IPS DF 6.9 (cell line): Measurements from ENCODE around the gene TRAPPC2L.

Experiments
- DNase-seq: peaks from one replicate; pipeline ENCODE4 v3.0.0-alpha.2; 2013; ENCODE audit warnings: low read depth, low spot score
- H3K27ac ChIP-seq: one replicate; pipeline ENCODE4 v1.5.1; 2013; ENCODE audit warnings: low read length, control low read depth
- H3K27me3 ChIP-seq: 2 replicates; pipeline ENCODE4 v1.6.1; 2013; ENCODE audit warnings: mild to moderate bottlenecking, low read length; ENCODE audit not compliant: control insufficient read depth, insufficient read depth
- H3K36me3 ChIP-seq: 2 replicates; pipeline ENCODE4 v1.6.1; 2013; ENCODE audit warnings: low read length; ENCODE audit not compliant: control insufficient read depth, insufficient read depth
- H3K4me1 ChIP-seq: 2 replicates; pipeline ENCODE4 v1.6.1; 2013; ENCODE audit warnings: low read length; ENCODE audit not compliant: control insufficient read depth, insufficient read depth
- H3K4me3 ChIP-seq: 2 replicates; pipeline ENCODE4 v1.5.1; 2013; ENCODE audit warnings: mild to moderate bottlenecking, low read length
- H3K9me3 ChIP-seq: 2 replicates; pipeline ENCODE4 v1.6.1; 2013; ENCODE audit warnings: low read length, inconsistent platforms; ENCODE audit not compliant: control insufficient read depth, insufficient read depth
- WGBS: extraction: QIAGEN DNeasy Blood & Tissue Kit; methylation state at CpG from one replicate; pipeline ENCODE4 v1.1.7; 2013; ENCODE audit warnings: mixed read lengths, missing lambda C conversion rate; ENCODE audit not compliant: insufficient read length, insufficient coverage; 5-methylcytosine and 5-hydroxymethylcytosine counted together

TRAPPC2L gene

GRCh38 chr16:88878356-88878755 lies 21.4 kb downstream of the TRAPPC2L start:
- DNase-seq = no peak
- Histone ChIP-seq H3K4me3 (no peak overlapping the region), H3K9me3 (no peaks in the 10 kb centered on the region), H3K4me1 (peaks cover 2% of the 10 kb centered on the region; the same call in 1 of the 2 replicates), H3K36me3 (no peaks in the 10 kb centered on the region; the same call in 1 of the 2 replicates), H3K27me3 (no peaks in the 10 kb centered on the region), H3K27ac (no peak overlapping the region)
- no CpG with 5 or more reads among the region's 20 CpGs for WGBS

- Histone ChIP-seq H3K4me3 (no peak overlapping the region), H3K27ac (no peak overlapping the region), H3K9me3 (no peaks in the 10 kb centered on the region), H3K4me1 (peaks cover 2% of the 10 kb centered on the region; the same call in 1 of the 2 replicates), H3K27me3 (no peaks in the 10 kb centered on the region), H3K36me3 (no peaks in the 10 kb centered on the region; the same call in 1 of the 2 replicates)
- no peak for DNase-seq
- WGBS = no CpG with 5 or more reads among the region's 45 CpGs
Observed at GRCh38 chr16:88878967-88879787, 22.2 kb downstream of the TRAPPC2L start.

DNA sequence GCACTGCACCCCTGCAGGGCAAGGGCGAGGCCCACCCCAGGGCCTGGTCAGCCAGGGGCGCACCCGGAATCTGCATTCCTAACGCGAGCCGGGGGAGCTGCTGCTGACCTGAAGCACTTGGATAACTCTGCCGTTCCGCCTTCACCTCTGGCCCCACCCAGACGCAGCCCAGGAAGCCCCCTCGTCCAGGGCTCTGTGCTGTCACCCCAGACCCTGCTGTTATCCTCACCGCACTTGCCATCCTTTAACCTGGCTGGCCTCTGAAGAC lies 22.8 kb downstream of the TRAPPC2L start:
- no peaks in the 10 kb centered on the region; the same call in 1 of the 2 replicates for H3K36me3 ChIP-seq
- H3K27ac ChIP-seq = no peak overlapping the region
- no peak overlapping the region for H3K4me3 ChIP-seq
- no peaks in the 10 kb centered on the region for H3K9me3 ChIP-seq
- no peaks in the 10 kb centered on the region for H3K27me3 ChIP-seq
- no peak for DNase-seq
- no CpG with 5 or more reads among the region's 11 CpGs for WGBS
- peaks cover 2% of the 10 kb centered on the region; the same call in 1 of the 2 replicates for H3K4me1 ChIP-seq

DNA sequence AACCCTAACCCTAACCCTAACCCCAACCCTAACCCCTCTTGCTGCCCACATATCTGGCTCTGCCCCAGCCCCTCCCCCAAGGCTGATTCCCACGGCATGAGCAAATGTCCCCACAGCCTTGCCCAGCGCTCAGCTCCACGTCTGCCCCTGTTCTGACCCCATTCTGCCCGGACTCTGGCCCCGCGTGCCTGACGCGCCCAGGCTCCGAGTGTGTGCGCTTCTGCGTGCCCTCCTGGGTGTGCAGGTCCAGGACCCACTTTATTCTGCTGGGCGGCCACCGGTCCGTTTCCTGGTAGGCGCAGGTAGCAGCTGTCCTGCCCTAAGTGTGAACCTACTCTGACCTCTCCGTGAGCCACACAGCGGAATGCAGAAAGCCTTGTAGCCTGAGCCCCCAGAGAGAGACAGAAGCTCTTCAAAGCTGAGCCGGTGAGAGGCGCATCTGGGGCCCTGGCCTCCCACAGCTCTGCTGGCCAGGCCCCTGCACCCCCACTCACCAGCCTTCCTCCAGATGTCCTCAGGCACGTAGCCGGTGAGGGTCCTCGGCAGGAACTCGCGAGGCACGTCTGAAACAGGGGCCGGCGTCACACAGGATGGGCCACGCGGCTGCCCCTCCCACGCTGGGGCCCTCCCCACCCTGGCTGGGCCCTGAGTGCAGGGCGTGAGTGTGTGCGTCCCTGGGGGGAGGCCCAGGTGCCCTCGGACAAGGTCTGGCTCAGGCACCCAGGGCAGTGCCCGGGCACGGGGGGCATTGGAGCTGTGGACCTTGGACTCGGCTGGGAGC lies 23.5 kb downstream of the TRAPPC2L start:
- Histone ChIP-seq H3K36me3 (no peaks in the 10 kb centered on the region), H3K4me1 (peaks cover 2% of the 10 kb centered on the region; the same call in 1 of the 2 replicates), H3K27ac (no peak overlapping the region), H3K27me3 (no peaks in the 10 kb centered on the region), H3K9me3 (no peaks in the 10 kb centered on the region), H3K4me3 (no peak overlapping the region)
- DNase-seq = no peak
- WGBS = no CpG with 5 or more reads among the region's 36 CpGs

- Histone ChIP-seq H3K4me1 (peaks cover 2% of the 10 kb centered on the region; the same call in 1 of the 2 replicates), H3K27ac (no peak overlapping the region), H3K36me3 (no peaks in the 10 kb centered on the region), H3K27me3 (no peaks in the 10 kb centered on the region), H3K4me3 (no peak overlapping the region; the same call in 1 of the 2 replicates), H3K9me3 (no peaks in the 10 kb centered on the region)
- WGBS = no CpG with 5 or more reads among the region's 46 CpGs
- no peak for DNase-seq
Observed at GRCh38 chr16:88881007-88881615, 24.2 kb downstream of the TRAPPC2L start.

DNA sequence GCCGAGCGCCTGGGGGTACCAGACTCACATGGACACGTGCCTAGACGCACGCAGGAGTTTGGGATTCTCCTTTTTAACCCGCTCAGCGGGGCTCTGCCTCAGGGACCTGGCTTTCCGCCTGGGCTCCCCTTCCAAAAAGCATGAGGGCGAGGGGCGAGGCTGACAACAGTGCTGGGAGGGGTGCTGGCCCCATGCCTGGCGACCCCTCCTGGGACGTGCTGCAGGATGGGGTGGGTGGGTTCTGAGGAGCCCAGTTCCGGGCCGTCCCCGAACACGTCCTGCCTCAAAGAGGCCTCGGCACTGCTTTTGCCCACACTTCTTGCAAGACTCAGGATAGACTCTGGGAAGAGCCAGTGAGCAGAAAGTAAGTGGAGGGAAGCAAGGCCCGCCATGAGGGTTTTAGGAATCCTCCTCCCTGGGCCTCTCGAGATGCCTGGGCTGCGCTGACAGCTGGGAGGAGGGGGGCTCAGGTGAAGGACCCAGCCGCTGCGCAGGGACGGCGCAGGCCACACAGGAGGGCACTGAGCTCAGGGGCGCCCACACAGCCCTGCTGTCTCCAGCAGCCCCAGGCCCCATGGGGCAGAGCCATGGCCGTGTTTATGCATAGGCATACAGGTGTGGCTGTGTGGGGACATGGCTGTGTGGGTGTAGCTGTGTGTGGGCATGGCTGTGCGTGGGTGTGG lies 24.9 kb downstream of the TRAPPC2L start:
- H3K27ac ChIP-seq = no peak overlapping the region

GRCh38 chr16:88882358-88883030 lies 25.6 kb downstream of the TRAPPC2L start:
- Histone ChIP-seq H3K9me3 (no peaks in the 10 kb centered on the region), H3K4me3 (no peak overlapping the region), H3K27ac (no peak overlapping the region), H3K36me3 (no peaks in the 10 kb centered on the region), H3K27me3 (no peaks in the 10 kb centered on the region), H3K4me1 (peaks cover 2% of the 10 kb centered on the region; the same call in 1 of the 2 replicates)
- no CpG with 5 or more reads among the region's 26 CpGs for WGBS
- DNase-seq = no peak

More for the DNA sequence above, 24.9 kb downstream of the TRAPPC2L start:
- Histone ChIP-seq H3K4me1 (peaks cover 2% of the 10 kb centered on the region; the same call in 1 of the 2 replicates), H3K36me3 (no peaks in the 10 kb centered on the region), H3K4me3 (no peak overlapping the region), H3K9me3 (no peaks in the 10 kb centered on the region), H3K27me3 (no peaks in the 10 kb centered on the region)
- no peak for DNase-seq
- WGBS = no CpG with 5 or more reads among the region's 27 CpGs

- no CpG with 5 or more reads among the region's 49 CpGs for WGBS
- no peak for DNase-seq
- no peaks in the 10 kb centered on the region for H3K9me3 ChIP-seq
Observed at GRCh38 chr16:88883117-88883895, 26.4 kb downstream of the TRAPPC2L start.

DNA sequence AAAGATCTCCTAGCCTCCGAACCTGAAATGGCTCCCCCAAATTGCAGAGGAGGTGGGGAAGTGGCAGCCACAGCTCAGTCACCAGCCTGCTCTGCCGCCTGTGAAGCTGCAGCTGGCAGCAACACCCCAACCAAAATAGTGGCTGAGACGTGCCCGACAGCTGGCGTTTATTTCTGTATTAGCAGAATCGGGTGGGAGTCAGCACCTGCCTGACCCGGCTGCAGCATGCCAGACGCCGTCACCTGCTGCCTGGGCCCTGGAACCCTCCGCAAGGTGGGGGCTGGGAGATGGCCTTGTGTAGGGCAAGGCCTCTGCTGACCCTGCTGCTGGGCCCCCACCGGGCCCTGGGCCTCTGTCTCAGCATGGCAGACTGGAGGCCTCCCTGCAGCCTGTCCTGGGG lies 27.0 kb downstream of the TRAPPC2L start:
- no CpG with 5 or more reads among the region's 11 CpGs for WGBS
- H3K4me1 ChIP-seq = peaks cover 3% of the 10 kb centered on the region; the same call in 1 of the 2 replicates
- H3K27ac ChIP-seq = no peak overlapping the region
- H3K36me3 ChIP-seq = no peaks in the 10 kb centered on the region
- H3K27me3 ChIP-seq = no peaks in the 10 kb centered on the region
- H3K4me3 ChIP-seq = no peak overlapping the region
- no peak for DNase-seq
- H3K9me3 ChIP-seq = no peaks in the 10 kb centered on the region

More at GRCh38 chr16:88883117-88883895, 26.4 kb downstream of the TRAPPC2L start:
- no peak overlapping the region for H3K4me3 ChIP-seq
- no peak overlapping the region for H3K27ac ChIP-seq
- no peaks in the 10 kb centered on the region for H3K36me3 ChIP-seq
- peaks cover 3% of the 10 kb centered on the region; the same call in 1 of the 2 replicates for H3K4me1 ChIP-seq
- no peaks in the 10 kb centered on the region for H3K27me3 ChIP-seq
